Measurements from ENCODE around the gene PHF8.
A peak's percentile ranks its signal among the peaks of the same experiment; 100 is the strongest.

Gene PHF8

DNA sequence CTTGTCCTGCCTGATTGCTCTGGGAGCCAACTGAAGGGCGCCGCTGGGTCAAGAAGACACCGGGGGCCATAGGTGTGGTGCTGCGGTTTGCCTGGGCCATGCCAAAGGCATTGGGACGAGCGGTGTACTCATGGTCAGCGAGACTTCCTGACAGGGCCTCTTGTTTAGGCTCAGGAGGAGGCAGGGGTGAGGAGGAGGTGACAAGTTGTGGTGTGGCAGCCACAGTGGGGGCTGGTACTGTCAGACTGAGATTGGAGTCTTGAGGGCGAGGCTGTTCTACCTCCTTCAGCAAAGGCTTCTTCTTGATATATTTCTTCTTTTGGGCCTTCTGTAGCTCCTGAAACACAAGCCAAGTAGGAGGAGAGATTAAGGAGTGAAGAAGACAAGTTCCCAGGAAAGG lies 104.1 kb downstream of the PHF8 start:
- H3K27me3 ChIP-seq, result no peaks in the 10 kb centered on the region
- H3K9me3 ChIP-seq, result no peaks in the 10 kb centered on the region
- peaks cover 18 to 21% of the 10 kb centered on the region in 2 experiments for H3K4me1 ChIP-seq (ENCODE audit: control insufficient read depth in 1 of 2, insufficient read depth in 1 of 2, low read depth in 1 of 2, low read length in 1 of 2)
- H3K4me3 ChIP-seq (ENCODE audit: low read depth in 1 of 2, low read length in 1 of 2), result no peak overlapping the region
- peak overlapping the region; percentile 76 for H3K27ac ChIP-seq
- H3K36me3 ChIP-seq, result peaks cover 25% of the 10 kb centered on the region
- TF ChIP-seq, protein P1, sequence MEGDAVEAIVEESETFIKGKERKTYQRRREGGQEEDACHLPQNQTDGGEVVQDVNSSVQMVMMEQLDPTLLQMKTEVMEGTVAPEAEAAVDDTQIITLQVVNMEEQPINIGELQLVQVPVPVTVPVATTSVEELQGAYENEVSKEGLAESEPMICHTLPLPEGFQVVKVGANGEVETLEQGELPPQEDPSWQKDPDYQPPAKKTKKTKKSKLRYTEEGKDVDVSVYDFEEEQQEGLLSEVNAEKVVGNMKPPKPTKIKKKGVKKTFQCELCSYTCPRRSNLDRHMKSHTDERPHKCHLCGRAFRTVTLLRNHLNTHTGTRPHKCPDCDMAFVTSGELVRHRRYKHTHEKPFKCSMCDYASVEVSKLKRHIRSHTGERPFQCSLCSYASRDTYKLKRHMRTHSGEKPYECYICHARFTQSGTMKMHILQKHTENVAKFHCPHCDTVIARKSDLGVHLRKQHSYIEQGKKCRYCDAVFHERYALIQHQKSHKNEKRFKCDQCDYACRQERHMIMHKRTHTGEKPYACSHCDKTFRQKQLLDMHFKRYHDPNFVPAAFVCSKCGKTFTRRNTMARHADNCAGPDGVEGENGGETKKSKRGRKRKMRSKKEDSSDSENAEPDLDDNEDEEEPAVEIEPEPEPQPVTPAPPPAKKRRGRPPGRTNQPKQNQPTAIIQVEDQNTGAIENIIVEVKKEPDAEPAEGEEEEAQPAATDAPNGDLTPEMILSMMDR (IDR thresholded peaks at IDR 0.05), result no peak

DNA sequence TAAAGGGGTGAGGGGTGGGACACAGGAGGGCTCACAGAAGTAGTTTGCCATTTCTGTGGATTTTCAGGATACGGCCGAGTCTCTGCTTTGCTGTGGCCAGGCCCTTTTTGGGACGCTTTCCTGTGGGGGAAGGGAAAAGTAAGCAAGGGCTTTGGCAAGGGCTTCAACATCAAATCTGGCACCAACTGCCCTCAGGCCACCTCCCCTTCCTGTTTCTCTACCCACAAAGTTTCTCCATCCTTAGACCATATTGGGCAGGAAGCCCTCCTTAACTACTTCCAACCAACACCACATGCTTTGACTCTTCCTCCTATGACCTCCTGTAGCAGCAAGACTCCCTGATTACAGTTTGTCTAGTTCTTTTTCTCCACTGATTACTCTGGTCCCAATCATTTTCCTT lies 105.1 kb downstream of the PHF8 start:
- Histone ChIP-seq H3K36me3 (peaks cover 20% of the 10 kb centered on the region), H3K27me3 (no peaks in the 10 kb centered on the region), H3K4me1 (ENCODE audit: control insufficient read depth in 1 of 2, insufficient read depth in 1 of 2, low read depth in 1 of 2, low read length in 1 of 2) (peaks cover 18 to 21% of the 10 kb centered on the region in 2 experiments), H3K4me3 (ENCODE audit: low read depth in 1 of 2, low read length in 1 of 2) (no peak overlapping the region), H3K27ac (peak overlapping the region; percentile 76), H3K9me3 (no peaks in the 10 kb centered on the region)
- TF ChIP-seq, protein P1 (IDR thresholded peaks at IDR 0.05), result no peak

DNA sequence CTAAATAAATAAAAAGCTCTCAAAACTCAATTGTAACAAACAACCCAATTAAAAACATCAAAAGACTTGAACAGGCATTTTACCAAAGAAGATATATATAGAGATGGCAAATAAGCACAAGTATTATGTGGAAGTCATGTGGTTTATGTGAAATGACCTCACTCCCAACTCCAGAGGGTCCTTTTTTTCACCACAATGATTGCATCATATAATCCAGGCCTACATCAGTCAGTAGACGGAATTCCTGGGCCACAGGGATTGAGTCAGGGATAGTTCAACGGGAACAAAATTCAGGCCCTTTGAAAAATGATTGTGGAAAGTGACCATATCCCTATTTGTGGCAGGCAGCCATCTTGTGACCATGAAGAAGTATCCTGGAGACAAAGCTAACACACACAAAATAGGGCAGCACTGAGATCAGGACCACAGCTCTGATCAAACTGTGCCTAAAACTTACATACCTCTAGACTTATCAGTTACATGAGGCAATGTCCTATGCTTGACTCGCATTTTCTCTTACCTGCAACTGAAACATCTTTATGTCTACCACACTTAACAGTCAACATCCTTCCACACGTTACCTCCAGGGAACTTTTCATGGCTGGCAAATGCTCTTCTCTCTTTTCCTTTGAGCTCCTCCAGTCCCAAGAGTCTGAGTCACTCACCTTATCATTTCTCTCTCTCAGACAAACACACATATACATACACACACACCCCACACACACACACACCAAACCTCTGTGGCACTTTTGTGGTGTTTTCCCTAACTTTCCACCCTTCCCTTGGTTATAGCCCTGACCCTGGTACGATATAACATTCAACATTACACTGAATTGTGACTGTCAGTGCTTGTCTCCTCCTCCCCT lies 113.5 kb downstream of the PHF8 start:
- no peaks in the 10 kb centered on the region for H3K4me1 ChIP-seq (ENCODE audit: control insufficient read depth in 1 of 2, insufficient read depth in 1 of 2, low read depth in 1 of 2, low read length in 1 of 2)
- H3K4me3 ChIP-seq (ENCODE audit: low read depth in 1 of 2, low read length in 1 of 2), result no peak overlapping the region
- TF ChIP-seq, protein P1 (IDR thresholded peaks at IDR 0.05), result no peak
- no peaks in the 10 kb centered on the region for H3K27me3 ChIP-seq
- no peaks in the 10 kb centered on the region for H3K9me3 ChIP-seq
- no peaks in the 10 kb centered on the region for H3K36me3 ChIP-seq
- no peak overlapping the region for H3K27ac ChIP-seq

DNA sequence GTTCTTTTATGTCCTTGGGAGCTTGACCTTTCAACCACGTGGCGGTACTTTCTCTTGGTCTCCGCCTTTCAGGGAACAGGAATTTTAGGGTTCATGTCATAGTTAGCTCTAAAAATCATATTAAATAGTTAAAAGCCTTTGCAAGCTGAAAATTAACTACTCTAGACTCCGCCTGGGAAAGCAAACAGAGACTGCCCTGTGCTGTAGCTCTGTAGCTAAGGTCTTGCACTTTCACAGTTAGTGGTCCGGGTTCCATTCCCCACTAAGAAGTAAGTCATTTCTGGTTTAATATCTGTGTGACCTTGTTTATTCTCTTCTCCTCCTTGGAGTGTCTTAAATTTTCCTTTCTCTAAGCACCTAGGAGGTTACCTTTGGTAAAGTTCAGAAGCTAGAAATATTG lies 118.2 kb downstream of the PHF8 start:
- H3K27ac ChIP-seq, result no peak overlapping the region
- H3K36me3 ChIP-seq, result no peaks in the 10 kb centered on the region
- H3K27me3 ChIP-seq, result no peaks in the 10 kb centered on the region
- TF ChIP-seq, protein P1 (IDR thresholded peaks at IDR 0.05), result no peak
- H3K4me1 ChIP-seq (ENCODE audit: control insufficient read depth in 1 of 2, insufficient read depth in 1 of 2, low read depth in 1 of 2, low read length in 1 of 2), result no peaks in the 10 kb centered on the region
- H3K9me3 ChIP-seq, result no peaks in the 10 kb centered on the region
- H3K4me3 ChIP-seq (ENCODE audit: low read depth in 1 of 2, low read length in 1 of 2), result no peak overlapping the region

DNA sequence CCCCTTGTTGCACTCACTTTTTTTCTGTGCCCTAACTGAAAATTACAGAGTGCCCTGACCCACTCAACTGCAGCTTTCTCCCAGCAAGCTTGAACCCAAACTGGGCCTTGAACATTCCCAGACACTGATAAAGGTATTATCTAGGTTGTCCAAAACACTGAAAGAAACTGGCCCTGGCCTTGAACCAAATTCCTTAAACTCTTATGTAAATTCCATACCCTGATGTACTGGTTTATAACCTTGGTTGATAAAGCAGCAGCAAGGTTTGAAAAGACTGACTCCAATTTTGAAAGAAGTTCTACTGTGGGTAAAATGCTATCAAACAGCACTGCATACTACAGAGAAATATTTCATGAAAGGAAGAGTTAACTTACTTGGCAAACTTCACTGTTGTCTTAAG lies 125.6 kb downstream of the PHF8 start:
- no peak overlapping the region for H3K27ac ChIP-seq
- H3K9me3 ChIP-seq, result no peaks in the 10 kb centered on the region
- no peaks in the 10 kb centered on the region for H3K36me3 ChIP-seq
- no peaks in the 10 kb centered on the region for H3K27me3 ChIP-seq
- H3K4me3 ChIP-seq (ENCODE audit: low read depth in 1 of 2, low read length in 1 of 2), result no peak overlapping the region
- TF ChIP-seq, protein P1 (IDR thresholded peaks at IDR 0.05), result no peak
- no peaks in the 10 kb centered on the region for H3K4me1 ChIP-seq (ENCODE audit: control insufficient read depth in 1 of 2, insufficient read depth in 1 of 2, low read depth in 1 of 2, low read length in 1 of 2)

Data from neutrophil (primary cell).